ENCODE data around the gene CDC42SE2.
A peak's percentile ranks its signal among the peaks of the same experiment; 100 is the strongest.
"Not testable (repeated sequence)": the region's sequence is repeated elsewhere in the genome, so short reads cannot be mapped to it uniquely, and the experiment has no call there.

CDC42SE2 gene

GRCh38 chr5:131392466-131393095 is 128.7 kb downstream of the CDC42SE2 start:
- DNase-seq, result no peak

GRCh38 chr5:131393498-131393968 is 129.7 kb downstream of the CDC42SE2 start:
- DNase-seq, result no peak

- DNase-seq, result no peak
Observed at GRCh38 chr5:131394128-131394527, 130.3 kb downstream of the CDC42SE2 start.

- no peak for DNase-seq
Observed at GRCh38 chr5:131396015-131396414, 132.2 kb downstream of the CDC42SE2 start.

- DNase-seq, result no peak
Observed at GRCh38 chr5:131396630-131397273, 132.9 kb downstream of the CDC42SE2 start.

GRCh38 chr5:131399007-131399406 is 135.2 kb downstream of the CDC42SE2 start:
- not testable (repeated sequence) for DNase-seq

GRCh38 chr5:131400585-131400984 is 136.7 kb downstream of the CDC42SE2 start:
- DNase-seq, result no peak

GRCh38 chr5:131405674-131406073 is 141.8 kb downstream of the CDC42SE2 start:
- DNase-seq, result no peak

- no peak for DNase-seq
Observed at GRCh38 chr5:131406076-131406475, 142.2 kb downstream of the CDC42SE2 start.

- no peak for DNase-seq
Observed at GRCh38 chr5:131406975-131407638, 143.3 kb downstream of the CDC42SE2 start.

- no peak for DNase-seq
Observed at GRCh38 chr5:131413605-131414559, 150.0 kb downstream of the CDC42SE2 start.

- no peak for DNase-seq
Observed at GRCh38 chr5:131416729-131417128, 152.9 kb downstream of the CDC42SE2 start.

GRCh38 chr5:131417240-131417869 is 153.5 kb downstream of the CDC42SE2 start:
- peak; percentile 22 for DNase-seq

GRCh38 chr5:131418846-131419245 is 155.0 kb downstream of the CDC42SE2 start:
- no peak for DNase-seq

- no peak for DNase-seq
Observed at GRCh38 chr5:131419877-131420276, 156.0 kb downstream of the CDC42SE2 start.

GRCh38 chr5:131423056-131423455 is 159.2 kb downstream of the CDC42SE2 start:
- no peak for DNase-seq

- no peak for DNase-seq
Observed at GRCh38 chr5:131426011-131426410, 162.2 kb downstream of the CDC42SE2 start.

GRCh38 chr5:131430794-131431193 is 166.9 kb downstream of the CDC42SE2 start:
- no peak for DNase-seq

- DNase-seq, result no peak
Observed at GRCh38 chr5:131431794-131432193, 167.9 kb downstream of the CDC42SE2 start.

- no peak for DNase-seq
Observed at GRCh38 chr5:131433109-131433508, 169.3 kb downstream of the CDC42SE2 start.

- no peak for DNase-seq
Observed at GRCh38 chr5:131436081-131436480, 172.2 kb downstream of the CDC42SE2 start.

GRCh38 chr5:131441184-131441583 is 177.3 kb downstream of the CDC42SE2 start:
- no peak for DNase-seq
